Activated T-helper 9 cell treated with anti-CD3 and anti-CD28 coated beads, Interleukin-2, amount 50 U/mL, for 16 hours (primary cell): Measurements from ENCODE around the gene LDLRAD4.

ENCODE experiments used
- DNase-seq: peaks from one replicate; pipeline ENCODE4 v3.0.0-alpha.2; 2020; ENCODE audit warnings: low read depth

Gene LDLRAD4

DNA sequence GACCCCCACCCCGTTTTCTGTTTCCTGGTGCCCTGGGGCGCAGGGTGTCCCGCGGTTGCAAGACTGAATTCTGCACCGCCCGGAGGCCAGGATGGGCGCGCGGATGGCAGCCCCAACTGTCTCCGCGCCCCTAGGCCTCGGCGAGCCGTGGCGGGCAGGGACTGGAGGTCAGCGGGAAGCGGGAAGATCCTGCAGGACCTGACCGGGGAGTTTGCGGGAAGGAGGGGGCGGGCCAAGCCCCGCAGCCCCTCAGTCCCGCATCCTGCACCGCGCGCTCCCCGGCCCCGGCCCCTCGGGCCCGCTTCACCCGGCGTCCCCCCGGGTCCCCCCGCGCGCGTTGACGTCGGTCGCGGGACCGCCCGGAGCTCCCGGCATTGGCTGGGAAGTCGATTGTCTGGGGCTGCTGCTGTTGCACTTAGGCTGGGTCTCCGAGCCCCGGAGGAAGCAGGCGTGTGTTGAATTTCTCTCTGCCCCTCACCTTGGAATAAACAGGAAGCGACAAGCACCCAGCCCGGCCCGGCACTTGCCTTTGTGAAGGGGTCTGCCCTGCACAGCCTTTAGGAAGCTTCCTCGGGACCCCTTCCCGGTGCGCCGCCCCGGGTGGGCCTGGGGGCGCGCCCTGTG lies at the start of gene LDLRAD4:
Gene LDLRAD4, plus strand, starts transcription at position 393 of the 624 bp plus-strand sequence.
- DNase-seq, result peak; percentile 23

DNA sequence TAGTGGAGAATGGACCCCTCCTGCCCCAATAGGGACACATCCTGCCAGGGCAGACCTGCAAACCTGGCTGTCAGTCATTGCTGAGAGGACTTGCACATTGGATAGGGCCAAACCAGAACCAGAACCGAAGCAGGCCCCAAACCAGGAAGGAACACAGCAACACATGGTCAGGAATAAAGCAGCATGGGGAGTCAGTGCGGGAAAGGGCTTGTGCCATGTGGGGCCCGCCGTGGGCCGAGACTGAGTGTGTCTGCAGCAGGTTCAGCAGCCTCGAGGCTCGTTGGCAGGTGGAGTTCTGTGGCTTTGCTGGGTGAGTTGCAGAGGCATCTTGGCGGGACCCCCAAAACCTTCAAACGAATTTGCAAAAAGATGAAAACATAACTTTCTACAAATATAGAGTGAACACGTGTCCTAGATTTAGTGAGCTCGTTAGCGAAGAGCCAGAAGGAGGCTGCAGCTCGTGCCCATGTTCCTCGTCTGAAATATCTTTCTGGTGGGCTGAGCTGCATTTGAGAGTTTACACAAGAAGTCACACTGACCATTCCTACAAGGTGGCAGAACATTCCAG lies 44.9 kb upstream of the LDLRAD4 start:
- no peak for DNase-seq

DNA sequence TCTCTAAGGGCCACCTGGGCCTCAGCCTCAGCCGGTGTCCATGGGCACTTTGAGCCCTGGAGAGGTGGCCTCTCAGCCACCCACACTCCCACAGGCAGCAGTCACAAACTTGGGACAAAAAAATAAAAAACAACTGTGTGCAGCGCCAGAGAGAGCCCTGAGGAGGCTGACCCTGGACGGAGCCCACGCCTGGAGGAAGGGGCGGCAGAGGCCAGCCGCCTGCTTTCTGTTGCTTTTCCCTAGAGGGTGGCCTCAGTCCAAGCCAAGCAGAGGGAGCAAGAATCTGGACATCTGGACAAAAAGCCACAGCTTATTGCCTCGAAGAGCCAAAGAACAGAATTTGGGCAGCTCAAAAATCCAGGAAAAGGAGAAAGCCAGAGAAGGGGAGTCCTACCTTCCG lies 43.3 kb upstream of the LDLRAD4 start:
- DNase-seq, result no peak

DNA sequence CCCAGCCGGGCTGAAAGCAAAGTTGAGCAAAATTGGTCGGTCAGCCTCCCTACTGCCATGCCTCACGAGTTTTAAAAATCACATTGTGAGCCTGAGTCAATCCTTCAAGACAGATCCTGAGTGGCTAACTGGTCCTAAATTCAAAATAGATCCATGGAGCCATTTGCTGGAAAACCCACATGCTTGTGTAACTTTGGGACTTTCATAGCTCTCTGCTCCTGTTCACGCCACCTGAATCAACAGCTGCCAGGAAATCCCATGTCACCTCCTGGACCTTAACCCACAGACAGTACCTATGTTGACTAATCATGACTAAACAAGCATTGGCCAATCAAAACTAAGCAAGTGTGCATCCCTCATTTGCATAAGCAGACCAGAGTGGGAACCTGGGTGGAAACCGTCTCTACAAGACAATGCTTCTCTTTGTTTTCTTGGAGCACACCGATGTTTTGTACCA lies 42.8 kb upstream of the LDLRAD4 start:
- no peak for DNase-seq

DNA sequence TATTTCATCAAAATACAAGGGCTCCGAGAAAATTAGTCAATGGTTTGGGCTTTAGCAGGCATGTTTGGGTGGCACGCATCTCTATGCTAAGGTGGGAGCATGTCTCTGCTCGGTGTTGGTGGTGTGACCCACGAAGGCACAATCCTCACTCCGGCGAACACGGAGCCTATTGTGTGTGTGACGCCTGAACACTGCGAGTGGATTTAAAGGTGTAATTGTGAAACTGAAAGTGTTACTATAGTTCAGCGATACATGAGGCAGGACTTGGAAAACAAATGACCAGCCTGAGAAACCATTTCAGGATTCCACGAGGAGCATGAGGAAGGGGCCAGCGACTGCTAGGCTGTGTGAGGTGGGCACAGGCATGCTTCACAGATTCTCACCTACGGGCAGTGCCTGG lies 41.7 kb upstream of the LDLRAD4 start:
- no peak for DNase-seq

DNA sequence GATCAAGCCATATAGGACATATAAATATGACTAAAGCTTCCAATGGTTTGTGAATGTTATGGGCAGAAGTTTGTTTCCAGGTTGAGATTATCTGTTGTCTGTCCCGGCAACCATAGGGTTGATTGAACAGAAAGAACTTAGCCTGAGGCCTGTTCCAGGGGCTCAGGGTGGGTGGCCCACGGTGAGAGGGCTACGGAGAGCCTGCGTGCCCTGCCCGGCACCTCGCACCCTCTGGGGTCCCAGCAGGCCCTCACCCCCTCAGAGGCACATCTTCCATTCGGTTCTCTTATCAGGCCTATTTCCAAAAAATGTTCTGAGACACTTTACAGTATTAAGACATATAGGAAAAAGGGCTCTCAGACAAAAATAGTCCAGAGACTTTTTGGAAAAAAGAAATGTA lies 40.4 kb upstream of the LDLRAD4 start:
- no peak for DNase-seq

DNA sequence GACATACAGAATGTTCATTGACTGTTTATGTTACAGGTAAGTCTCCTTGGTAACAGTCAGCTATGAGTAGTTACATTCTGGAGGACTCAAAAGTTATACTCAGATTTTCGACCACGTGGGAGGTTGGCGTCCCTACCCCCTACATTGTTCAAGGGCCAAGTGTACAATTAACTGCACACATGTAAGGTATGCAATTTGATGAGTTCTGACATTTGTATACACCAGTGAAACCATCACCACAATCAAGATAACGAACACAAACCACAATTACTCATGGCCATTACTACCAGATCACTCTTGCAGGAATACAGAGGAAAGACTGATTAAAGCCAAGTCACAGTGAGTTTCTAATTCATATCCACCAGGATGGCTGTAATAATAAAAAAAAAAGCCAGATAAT lies 39.6 kb upstream of the LDLRAD4 start:
- no peak for DNase-seq

DNA sequence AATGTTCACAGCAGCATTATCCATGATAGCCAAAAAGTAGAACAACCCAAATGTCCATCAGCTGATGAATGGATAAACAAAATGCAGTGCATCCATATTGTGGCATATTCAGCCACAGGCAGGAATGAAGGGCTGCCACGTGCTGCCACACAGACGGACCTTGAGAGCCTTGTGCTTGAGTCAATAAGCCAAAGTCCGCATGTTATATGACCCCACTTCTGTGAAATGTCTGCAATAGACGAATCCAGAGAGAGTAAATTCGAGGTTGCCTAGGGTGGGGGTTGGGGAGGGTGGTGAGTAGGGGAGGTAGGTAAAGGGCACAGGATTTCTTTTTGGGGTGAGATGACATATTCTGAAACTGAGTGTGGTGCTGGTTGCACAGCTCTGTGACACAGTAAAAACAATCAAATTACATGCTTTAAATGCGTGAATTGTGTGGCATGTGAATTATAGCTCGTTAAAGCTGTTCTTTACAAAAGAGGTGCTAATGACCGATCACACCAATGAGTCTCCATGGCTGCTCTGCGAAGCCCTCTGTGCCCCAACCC lies 38.9 kb upstream of the LDLRAD4 start:
- no peak for DNase-seq

DNA sequence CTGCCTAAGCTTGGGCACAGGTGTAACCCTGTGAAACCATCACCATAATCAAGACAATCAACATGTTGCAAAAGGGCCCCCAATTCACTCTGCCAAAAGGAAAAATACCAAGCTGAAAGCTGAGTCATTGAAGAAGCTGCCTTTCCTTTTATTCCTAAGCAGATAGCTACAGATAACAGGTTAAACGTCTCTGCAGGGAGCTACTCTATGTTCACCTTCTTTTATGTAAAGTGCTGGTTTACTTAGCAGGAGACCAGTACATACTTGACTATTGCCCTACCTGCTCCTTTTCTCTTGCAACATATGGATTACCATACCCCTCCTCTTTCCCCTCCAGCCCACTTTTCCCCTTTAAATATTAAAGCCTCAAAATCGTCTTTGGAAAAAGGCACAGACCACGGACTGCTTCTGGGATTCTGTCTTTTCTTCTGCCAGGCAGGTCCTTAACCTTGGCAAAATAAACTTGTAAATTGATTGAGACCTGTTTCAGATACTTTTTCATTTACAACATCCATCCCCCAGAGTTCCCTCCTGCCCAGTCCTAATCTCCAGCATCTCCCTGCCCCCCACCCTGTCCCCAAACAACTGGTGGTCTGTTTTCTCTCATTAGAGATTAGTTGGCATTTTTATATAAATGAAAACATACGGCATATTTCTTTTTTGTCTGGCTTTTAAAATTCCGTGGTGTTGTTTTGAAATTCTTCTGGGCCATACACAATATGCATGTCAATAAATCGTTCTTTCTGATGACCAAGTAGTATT lies 37.8 kb upstream of the LDLRAD4 start:
- DNase-seq, result no peak

DNA sequence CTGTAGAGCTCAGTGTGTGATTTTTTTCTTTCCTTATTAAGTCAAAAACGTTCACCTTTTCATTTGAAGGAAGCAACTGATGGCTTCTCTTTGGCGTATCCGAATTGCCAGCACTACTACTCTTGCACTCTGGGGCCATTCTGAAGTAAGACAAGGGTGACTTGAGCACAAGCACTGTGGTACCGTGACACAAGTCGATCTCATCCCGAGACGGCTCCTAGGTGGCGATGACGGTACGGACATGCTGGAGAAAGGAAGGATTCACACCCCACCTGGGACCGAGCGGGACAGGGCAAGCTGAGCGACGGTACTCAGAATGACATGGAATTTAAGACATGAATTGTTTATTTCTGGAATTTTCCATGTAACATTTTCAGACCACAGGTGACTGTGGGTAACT lies 36.8 kb upstream of the LDLRAD4 start:
- no peak for DNase-seq

DNA sequence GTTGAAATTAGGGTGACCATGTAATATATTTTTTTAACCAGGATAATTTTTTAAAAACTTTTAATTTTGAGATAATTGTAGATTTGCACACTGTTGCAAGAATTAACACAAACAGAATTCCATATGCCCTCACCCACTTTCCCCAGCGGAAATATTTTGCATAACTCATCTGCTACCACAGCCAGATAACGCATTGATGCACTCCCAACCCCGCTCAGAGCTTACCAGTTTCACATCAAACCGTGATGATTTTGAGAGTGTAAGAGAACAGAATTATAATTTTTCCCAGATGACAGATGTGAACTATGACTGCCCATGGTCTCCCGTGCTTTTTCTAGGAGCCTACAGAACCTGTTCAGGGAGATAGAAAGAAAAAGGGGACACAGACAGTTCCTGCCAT lies 35.2 kb upstream of the LDLRAD4 start:
- no peak for DNase-seq

DNA sequence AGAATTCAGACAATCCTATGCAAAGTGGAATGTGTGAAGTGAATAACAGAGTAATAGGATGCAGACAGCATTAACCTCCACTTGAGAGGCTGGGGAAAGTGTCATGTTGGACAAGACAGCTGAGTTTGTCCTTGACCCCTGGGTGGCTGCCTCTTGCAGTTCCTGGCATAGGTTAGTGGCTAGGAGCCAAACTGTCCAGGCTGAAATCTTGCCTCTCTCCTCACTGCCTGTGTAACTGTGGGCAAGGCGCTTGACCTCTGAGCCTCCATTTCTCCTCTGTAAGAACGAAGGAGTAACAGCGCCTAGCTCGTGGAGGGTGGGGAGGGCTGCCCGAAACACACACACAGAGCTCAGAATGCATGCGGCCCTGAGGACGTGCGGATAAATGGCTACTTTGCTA lies 34.8 kb upstream of the LDLRAD4 start:
- no peak for DNase-seq

DNA sequence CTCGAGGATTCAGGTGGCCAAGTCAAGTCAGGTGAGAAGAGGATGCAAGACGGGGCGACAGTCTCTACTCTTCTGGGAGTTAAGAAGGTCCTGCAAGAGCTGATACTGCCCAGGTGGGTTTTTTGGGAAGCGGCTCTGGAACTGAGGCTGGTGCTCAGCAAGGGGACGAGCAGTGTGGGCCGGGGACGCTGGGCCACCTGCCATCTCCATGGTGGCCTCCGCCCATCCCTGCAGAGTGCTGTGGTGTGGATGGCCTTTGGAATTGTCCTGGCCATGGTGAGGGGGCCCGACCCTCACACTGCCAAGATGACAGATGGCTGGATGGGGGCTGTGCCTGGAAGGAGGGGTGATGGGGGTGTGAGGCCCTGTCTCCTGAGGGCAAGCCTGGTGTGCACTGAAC lies 34.2 kb upstream of the LDLRAD4 start:
- DNase-seq, result no peak

DNA sequence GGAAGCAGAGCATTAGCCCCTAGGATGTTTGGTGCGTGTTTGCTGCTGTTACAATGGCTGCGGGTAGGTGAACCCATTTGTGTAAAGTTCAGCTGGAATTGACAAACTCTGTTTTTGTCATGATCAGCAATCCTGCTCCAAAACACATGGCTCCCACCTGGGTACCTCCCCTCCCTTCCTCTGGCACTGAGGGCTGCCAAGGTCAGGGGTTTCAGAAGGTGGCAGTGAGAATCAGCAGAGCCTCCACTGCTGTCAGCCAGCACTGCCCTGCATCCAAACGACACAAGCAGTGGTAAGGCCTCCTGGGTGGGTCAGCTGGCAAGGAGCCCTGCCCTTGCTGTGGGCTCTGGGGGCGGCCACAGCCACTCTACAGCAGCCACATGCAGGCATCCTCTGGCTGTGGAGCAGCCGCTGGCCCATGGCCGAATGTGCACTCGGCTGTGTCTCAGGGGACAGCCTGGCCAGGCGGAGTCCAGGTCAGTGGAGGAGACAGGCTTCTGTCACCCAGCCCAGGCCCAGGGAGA lies 32.8 kb upstream of the LDLRAD4 start:
- DNase-seq, result no peak

DNA sequence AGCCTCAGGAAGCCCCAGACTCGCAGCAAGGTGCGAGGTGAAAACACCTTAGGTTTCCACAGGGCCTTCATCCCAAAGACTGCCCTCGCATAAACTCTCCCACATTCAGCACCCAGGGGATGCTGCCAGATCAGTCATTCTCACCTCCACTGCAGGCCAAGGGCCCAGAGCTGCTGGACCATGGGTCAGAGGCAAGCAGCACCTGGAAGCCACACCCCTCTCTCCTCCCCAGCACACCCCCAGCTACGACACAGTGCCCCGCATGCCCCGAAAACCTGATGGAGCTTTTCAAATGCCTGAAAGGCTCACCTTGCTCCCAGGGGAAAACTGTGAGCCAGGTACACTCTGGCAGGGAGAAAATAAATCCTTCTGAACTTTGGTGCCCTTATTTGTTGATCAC lies 31.9 kb upstream of the LDLRAD4 start:
- DNase-seq, result no peak

DNA sequence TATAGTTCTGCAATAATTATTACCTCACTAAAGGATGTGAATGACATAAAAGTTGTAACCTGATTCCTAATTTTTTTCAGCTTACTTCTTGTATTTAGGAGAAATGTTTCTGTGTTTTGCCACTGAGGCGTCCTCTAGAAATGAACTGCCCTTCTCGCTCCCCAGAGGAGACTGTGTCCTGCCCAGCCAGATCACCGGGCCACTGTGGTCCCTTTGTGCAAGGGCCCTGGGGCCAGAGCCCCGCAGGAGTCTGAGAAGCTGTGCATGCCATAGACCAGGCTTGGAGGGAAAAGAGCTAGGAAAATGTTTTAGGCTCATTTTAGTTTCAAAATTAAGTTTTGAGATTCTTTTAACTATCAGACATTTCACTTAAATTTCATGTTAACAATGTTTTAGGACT lies 31.1 kb upstream of the LDLRAD4 start:
- no peak for DNase-seq

DNA sequence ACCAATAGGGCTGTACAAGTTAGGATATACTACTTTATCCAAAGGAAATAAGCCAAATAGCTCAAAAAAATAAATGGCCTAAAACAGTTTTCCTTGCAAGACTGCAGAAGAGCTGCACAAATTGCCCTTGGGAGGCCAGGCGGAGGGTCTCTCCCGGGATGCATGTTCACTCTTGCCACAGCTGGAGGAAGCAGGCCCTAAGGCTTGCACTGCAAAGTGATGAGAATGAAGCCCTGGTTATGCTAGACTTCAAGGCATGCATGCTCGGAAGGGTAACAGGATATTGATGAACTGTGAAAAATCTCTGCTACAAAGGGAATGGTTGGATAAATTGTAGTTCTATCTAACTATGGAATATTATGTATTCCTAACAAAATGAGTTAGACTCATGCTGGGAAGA lies 27.5 kb upstream of the LDLRAD4 start:
- DNase-seq, result no peak

DNA sequence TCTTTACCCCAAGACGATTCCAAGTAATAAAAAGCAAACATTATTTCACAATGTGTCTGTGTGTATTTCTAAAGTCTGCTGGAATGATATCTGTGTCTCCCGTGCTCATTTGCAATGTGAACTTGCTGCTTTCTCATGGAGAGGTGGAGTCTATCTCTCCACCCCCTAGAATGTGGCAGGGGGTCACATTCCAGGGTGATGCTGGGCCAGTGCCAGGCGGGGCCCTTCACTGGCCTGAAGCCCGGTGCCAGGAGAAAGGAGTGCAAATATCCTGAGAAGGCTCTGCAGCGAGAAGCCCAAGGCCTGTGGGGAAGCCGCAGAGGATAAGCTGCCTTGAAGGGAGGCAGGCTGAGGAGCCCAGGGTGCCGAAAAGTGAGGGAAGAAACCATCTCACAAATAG lies 26.8 kb upstream of the LDLRAD4 start:
- DNase-seq, result no peak

DNA sequence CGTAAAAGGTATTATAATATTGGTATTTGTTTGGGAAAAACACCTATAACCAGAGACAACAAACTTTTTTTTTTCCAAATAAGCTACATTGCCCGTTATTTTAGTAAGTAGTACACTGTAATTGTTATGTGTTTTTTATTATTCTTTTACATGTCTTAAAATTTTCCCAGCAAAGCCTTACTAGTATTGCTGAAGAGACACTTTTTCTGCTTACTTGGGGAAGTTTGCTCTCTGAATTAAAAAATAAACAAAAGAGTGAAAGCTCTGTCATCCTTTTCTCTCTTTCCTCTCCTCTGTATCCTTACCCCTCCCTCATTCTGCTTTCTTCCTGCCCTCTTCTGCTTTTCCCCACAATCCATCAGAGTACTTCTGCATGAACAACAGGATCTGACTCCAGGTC lies 25.6 kb upstream of the LDLRAD4 start:
- DNase-seq, result no peak

DNA sequence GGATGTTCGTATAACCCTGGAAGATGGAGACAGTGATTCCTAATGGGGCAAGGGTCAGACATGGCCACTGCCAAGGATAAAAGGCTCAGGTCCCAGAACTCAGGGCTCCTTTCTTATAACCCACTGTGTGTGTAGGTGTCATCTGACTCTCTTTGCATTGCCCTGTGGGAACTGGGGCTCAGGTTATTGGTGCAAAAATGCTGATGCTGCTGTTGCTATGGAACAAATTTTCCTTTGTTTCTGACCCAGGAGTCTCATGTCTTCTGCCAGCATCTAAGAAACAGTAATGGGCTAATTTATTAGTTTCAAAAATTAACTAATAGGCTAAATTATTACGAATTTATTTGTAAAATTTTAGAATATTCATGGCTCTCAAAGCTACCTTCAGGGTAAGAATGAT lies 24.3 kb upstream of the LDLRAD4 start:
- no peak for DNase-seq

DNA sequence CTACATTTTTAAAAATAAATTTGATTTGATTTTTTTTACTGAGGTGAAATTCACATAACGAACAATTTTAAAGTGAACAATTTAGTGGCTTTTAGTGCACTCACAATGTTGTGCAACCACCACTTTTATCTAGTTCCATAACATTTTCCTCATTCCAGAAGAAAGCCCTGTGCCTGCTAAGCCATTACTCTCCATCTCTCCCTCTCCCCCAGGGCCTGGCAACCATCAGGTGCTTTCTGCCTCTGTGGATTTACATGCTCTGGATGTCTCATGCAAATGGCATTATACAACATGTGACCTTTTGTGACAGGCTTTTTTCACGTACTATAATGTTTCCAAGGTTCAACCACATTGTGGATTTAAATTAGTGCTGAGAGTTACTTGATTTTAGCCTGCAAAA lies 19.9 kb upstream of the LDLRAD4 start:
- DNase-seq, result no peak

DNA sequence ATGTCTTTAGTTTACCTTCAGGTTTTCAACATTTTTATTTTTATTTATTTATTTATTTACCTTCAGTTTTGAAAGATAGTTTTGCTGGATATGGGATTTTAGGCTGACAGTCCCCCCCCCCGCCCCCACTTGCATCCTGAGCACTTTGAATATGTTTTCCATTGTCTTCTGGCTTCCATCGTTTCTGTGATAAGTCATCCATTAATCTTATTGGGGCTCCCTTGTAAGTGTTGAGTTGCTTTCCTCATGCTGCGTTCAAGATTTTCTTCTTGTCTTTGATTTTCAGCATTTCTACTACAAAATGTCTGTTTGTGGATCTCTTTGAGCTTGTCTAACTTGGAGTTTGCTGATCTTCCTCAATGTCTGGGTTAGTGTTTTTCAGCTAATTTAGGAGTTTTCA lies 19.4 kb upstream of the LDLRAD4 start:
- DNase-seq, result no peak

DNA sequence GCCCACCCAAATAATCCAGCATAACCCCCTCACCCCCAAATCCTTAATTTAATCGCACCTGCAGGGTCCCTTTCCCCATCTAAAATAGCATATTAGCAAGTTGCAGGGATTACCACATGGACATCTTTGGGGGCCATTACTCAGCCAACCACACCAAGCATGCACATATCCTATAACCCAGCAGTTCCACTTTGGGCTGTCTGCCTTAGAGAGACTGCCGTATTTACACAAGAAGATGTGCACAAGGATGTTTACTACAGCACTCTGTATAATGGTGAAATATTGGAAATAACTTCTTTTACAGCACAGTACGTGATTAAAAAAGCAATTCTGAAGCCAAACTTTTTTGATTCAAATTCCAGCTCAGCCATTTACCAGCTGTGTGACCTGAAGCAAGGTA lies 17.3 kb upstream of the LDLRAD4 start:
- no peak for DNase-seq
